NCI-H774 (cell line): ENCODE results near the gene PCCA.
"Not testable (repeated sequence)": the region's sequence is repeated elsewhere in the genome, so short reads cannot be mapped to it uniquely, and the experiment has no call there.

Experiments used
- DNase-seq: peaks from one replicate; lab custom pipeline; 2025; lab: John Stamatoyannopoulos, UW

The PCCA gene

GRCh38 chr13:100141461-100141961, 52.6 kb downstream of the PCCA start:
- not testable (repeated sequence) for DNase-seq

GRCh38 chr13:100146534-100146933, 57.6 kb downstream of the PCCA start:
- no peak for DNase-seq

GRCh38 chr13:100147825-100148224, 58.9 kb downstream of the PCCA start:
- no peak for DNase-seq

- no peak for DNase-seq
Observed at GRCh38 chr13:100148422-100148821, 59.5 kb downstream of the PCCA start.

- no peak for DNase-seq
Observed at GRCh38 chr13:100149389-100149788, 60.5 kb downstream of the PCCA start.

- not testable (repeated sequence) for DNase-seq
Observed at GRCh38 chr13:100150711-100151110, 61.8 kb downstream of the PCCA start.

- no peak for DNase-seq
Observed at GRCh38 chr13:100154842-100155416, 66.0 kb downstream of the PCCA start.

- no peak for DNase-seq
Observed at GRCh38 chr13:100156788-100157187, 67.9 kb downstream of the PCCA start.

GRCh38 chr13:100158569-100158968, 69.7 kb downstream of the PCCA start:
- DNase-seq: no peak

GRCh38 chr13:100159584-100159983, 70.7 kb downstream of the PCCA start:
- no peak for DNase-seq

- DNase-seq: no peak
Observed at GRCh38 chr13:100160450-100160849, 71.6 kb downstream of the PCCA start.

GRCh38 chr13:100163375-100163774, 74.5 kb downstream of the PCCA start:
- DNase-seq: no peak

- DNase-seq: no peak
Observed at GRCh38 chr13:100173203-100173602, 84.3 kb downstream of the PCCA start.

- DNase-seq: not testable (repeated sequence)
Observed at GRCh38 chr13:100174455-100174854, 85.6 kb downstream of the PCCA start.

- no peak for DNase-seq
Observed at GRCh38 chr13:100175078-100175802, 86.3 kb downstream of the PCCA start.

GRCh38 chr13:100175803-100176182, 86.9 kb downstream of the PCCA start:
- no peak for DNase-seq

GRCh38 chr13:100176801-100177400, 88.0 kb downstream of the PCCA start:
- DNase-seq: peak; percentile 46

- no peak for DNase-seq
Observed at GRCh38 chr13:100178309-100178708, 89.4 kb downstream of the PCCA start.

- DNase-seq: no peak
Observed at GRCh38 chr13:100179276-100179675, 90.4 kb downstream of the PCCA start.

- DNase-seq: no peak
Observed at GRCh38 chr13:100182900-100183490, 94.1 kb downstream of the PCCA start.

- DNase-seq: no peak
Observed at GRCh38 chr13:100184095-100184494, 95.2 kb downstream of the PCCA start.

- no peak for DNase-seq
Observed at GRCh38 chr13:100195568-100195967, 106.7 kb downstream of the PCCA start.

GRCh38 chr13:100196375-100196774, 107.5 kb downstream of the PCCA start:
- no peak for DNase-seq
